Spleen (tissue), 7 donors: ENCODE measurements around the gene AXIN2.

Experiments
- CTCF ChIP-seq, 11 experiments: fragments of 200-600 bp in 7 of 11; fragments of 450-650 bp in 4 of 11; sonication (generic) in 4 of 11; IDR thresholded peaks in 8 of 11; conservative IDR thresholded peaks in 3 of 11; 1 replicate in 7 of 11; 2 replicates in 4 of 11; pipeline versions ENCODE4 v1.4.0 to v1.8.0; 2016 to 2021; ENCODE audit warnings: antibody characterized with exemption in 11 of 11, inconsistent platforms in 4 of 11, mild to moderate bottlenecking in 1 of 11
- POLR2AphosphoS5 ChIP-seq, 3 donors: sonication (generic); formaldehyde crosslinking; IDR thresholded peaks; one replicate each; pipeline ENCODE4 v1.5.1; 2017; ENCODE audit warnings: antibody characterized with exemption in 3 of 3
- donor health status: DM: no; HTN: no; CAD: no; lungs with moderate emphysema.
- donor health status: DM: no; HTN: no; CAD: no.
- donor health status: DM: no; HTN: no; CAD: no.

GRCh38 chr17:65588181-65588808 is 26.8 kb upstream of the AXIN2 start:
- TF ChIP-seq POLR2AphosphoS5 (IDR thresholded peaks at IDR 0.05) (no peak), CTCF (IDR thresholded peaks at IDR 0.05 in 8 of 11, conservative IDR thresholded peaks at IDR 0.05 in 3 of 11) (no peak)
